COLO668 (cell line): ENCODE results near the gene GADD45G.

Experiments
- DNase-seq: peaks from one replicate; lab custom pipeline; 2025; ENCODE audit not compliant: unreplicated experiment; lab: John Stamatoyannopoulos, UW

The GADD45G gene

GRCh38 chr9:89609426-89610006, 4.7 kb downstream of the GADD45G start:
- DNase-seq: no peak

GRCh38 chr9:89610391-89610925, 5.6 kb downstream of the GADD45G start:
- DNase-seq: no peak

- no peak for DNase-seq
Measured at GRCh38 chr9:89611425-89611824, 6.6 kb downstream of the GADD45G start.

- no peak for DNase-seq
Measured at GRCh38 chr9:89612566-89613278, 7.9 kb downstream of the GADD45G start.

GRCh38 chr9:89613912-89614892, 9.4 kb downstream of the GADD45G start:
- no peak for DNase-seq

- DNase-seq: no peak
Measured at GRCh38 chr9:89615661-89616060, 10.8 kb downstream of the GADD45G start.

GRCh38 chr9:89616411-89616810, 11.6 kb downstream of the GADD45G start:
- no peak for DNase-seq

- no peak for DNase-seq
Measured at GRCh38 chr9:89617978-89618377, 13.2 kb downstream of the GADD45G start.

GRCh38 chr9:89619019-89619418, 14.2 kb downstream of the GADD45G start:
- DNase-seq: no peak

- no peak for DNase-seq
Measured at GRCh38 chr9:89619424-89620138, 14.8 kb downstream of the GADD45G start.

GRCh38 chr9:89621031-89621430, 16.2 kb downstream of the GADD45G start:
- no peak for DNase-seq

GRCh38 chr9:89621676-89622075, 16.9 kb downstream of the GADD45G start:
- DNase-seq: no peak

- DNase-seq: no peak
Measured at GRCh38 chr9:89622933-89623861, 18.4 kb downstream of the GADD45G start.

GRCh38 chr9:89623925-89624420, 19.2 kb downstream of the GADD45G start:
- no peak for DNase-seq

GRCh38 chr9:89625721-89626687, 21.2 kb downstream of the GADD45G start:
- no peak for DNase-seq

GRCh38 chr9:89626741-89627265, 22.0 kb downstream of the GADD45G start:
- no peak for DNase-seq

GRCh38 chr9:89628601-89629000, 23.8 kb downstream of the GADD45G start:
- no peak for DNase-seq
